GM12865 (cell line): ENCODE results near the gene NEK1.

Experiments used
- DNase-seq: peaks from one replicate; pipeline ENCODE4 v3.0.0; 2010; ENCODE audit warnings: low read depth
- H3K4me3 ChIP-seq: 2 replicates; pipeline ENCODE4 v1.5.1; 2011; ENCODE audit warnings: mild to moderate bottlenecking, low read depth, low read length, control low read depth
- CTCF ChIP-seq: IDR thresholded peaks from 2 replicates; pipeline ENCODE4 v1.5.1; 2011; ENCODE audit warnings: low read length, control low read depth, low read depth, inconsistent platforms; ENCODE audit not compliant: insufficient read depth; ENCODE audit errors: missing control alignments

The NEK1 gene

DNA sequence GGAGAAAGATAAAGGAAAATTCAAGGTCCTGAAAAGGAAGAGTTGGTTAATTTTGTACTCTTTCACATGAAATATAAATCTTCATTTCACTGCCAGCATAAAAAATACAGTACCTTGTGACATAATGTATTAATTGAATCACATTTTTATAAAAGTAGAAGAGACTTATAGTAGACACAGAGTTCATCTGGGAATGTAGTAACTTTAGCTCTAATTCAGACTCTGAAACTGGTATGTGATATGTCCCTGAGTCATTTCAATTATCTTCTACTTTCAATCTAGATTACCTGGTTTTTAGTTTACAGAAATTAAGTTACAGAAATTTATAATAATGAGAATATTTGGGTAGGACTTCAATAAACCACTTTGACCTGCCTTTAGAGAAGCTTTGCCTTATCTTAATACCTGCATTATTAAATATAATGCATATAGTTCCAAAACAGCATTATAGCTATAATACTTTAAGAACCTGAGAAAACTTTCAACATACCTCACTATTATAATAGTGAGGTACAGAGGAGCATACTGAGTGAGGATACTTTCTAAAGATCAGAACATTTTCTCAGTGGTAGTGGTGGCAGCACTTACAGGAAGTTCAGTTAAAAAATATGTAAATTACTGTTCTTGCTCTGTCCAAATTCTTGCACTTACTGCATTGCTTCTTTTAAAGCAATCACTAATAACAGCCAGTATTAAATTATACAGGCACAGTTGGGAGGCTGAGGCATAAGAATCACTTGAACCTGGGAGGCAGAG, 11.2 kb downstream of the NEK1 start:
- no peak overlapping the region for H3K4me3 ChIP-seq
- no peak for DNase-seq
- TF ChIP-seq CTCF = no peak

DNA sequence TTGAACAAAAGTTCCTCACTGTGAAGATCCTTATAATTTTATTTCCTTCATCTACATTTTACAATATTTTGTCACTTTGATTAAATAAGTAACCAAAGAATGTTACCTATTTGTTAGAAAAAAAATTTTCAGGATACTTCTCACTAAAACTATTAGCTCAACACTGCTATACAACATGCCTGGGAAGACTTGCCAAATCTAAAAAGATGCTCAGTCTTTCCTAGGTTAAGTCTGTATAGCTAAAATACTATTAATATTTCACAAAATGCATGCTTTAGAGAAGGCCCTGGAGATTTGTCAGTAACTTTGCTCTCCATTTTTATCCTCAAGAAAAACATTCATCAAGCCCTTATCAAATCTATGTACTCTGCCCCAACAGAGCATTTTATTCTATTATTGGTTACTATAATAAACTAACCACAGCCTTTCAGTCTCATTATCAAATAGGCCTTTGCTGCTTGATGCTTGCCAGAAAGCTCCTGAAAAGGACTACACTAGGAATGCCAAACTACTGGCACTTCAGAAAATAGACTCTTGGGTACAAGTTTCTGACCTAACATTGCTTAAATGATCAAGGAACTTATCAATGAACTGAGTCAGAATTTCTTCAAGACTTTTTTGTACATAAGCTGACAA, 17.7 kb downstream of the NEK1 start:
- H3K4me3 ChIP-seq = no peak overlapping the region
- no peak for DNase-seq
- no peak for TF ChIP-seq CTCF

DNA sequence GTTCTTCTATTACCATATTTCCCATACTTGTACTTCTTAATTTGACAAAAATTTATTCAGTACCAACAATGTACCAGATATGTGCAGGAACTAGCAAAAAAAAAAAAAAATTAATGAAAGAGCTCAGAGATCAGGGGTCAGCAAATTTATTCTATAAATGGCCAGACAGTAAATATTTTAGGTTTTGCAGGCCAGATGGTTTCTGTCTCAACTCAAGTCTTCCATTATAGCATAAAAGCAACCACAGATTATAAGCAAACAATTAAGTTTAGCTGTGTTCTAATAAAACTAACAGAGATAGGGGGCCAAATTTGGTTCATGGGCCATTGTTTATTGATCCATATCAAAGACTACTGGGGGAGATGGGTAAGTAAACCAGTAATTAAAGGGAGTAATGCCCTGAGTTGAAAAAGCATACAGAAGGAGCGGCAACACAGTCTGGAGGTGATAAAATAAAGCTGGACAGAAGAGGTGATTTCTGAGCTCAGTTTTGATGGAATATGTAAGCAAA, 19.3 kb downstream of the NEK1 start:
- TF ChIP-seq CTCF = no peak
- DNase-seq = no peak
- H3K4me3 ChIP-seq = no peak overlapping the region

DNA sequence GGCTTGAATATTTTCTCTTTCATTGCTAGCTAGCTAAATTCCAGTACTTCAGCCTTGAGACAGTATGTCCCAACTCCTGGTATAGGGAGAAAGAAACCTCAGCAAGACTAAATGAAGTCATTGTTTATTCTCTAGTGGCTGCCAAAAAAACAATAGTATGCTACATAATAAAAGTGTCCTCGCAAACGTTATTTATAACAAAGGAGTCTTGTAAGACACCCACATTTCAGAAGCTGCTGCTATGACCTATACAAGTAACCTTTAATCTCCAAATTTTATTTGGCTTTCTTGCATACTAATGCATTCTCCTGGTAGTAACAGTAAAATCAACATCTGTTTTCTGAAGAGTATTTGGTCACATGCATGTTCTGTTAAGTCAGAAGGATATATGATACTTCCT, 28.8 kb downstream of the NEK1 start:
- no peak for TF ChIP-seq CTCF
- DNase-seq = no peak
- no peak overlapping the region for H3K4me3 ChIP-seq

- no peak for DNase-seq
- TF ChIP-seq CTCF = no peak
- no peak overlapping the region for H3K4me3 ChIP-seq
These were observed 29.7 kb downstream of the NEK1 start for GRCh38 chr4:169582706-169583105.

DNA sequence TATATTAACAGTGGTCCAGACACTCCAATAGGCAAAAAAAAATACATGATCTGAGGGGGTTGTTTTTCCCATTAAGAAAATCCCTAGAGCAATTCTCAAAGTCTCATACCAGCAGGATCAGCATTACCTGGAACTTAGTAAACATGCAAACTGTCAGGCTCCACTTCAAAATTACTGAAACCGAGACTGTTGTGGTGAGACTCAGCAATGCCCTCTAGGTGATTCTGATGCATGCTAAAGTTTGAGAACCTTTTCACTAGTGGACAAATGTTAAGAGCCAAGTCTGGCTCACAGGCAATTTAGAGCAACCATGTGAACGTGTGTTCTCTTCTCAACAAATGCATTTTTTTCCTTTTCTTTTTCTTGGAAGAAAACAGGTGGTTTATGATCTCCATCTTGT, 30.2 kb downstream of the NEK1 start:
- DNase-seq = peak; percentile 63
- no peak overlapping the region for H3K4me3 ChIP-seq
- TF ChIP-seq CTCF = no peak
